Neutrophil (primary cell): ENCODE results near the gene CBARP.

Experiments
- H3K27ac ChIP-seq: fragments of 200-600 bp; sonication (generic); 2 replicates; pipeline ENCODE4 v1.5.1; 2016; ENCODE audit warnings: mild to moderate bottlenecking, moderate library complexity
- H3K27me3 ChIP-seq: fragments of 200-600 bp; sonication (generic); 2 replicates; pipeline ENCODE4 v1.6.0; 2016; ENCODE audit warnings: mild to moderate bottlenecking
- H3K36me3 ChIP-seq: fragments of 200-600 bp; sonication (generic); 2 replicates; pipeline ENCODE4 v1.5.1; 2017
- H3K4me1 ChIP-seq, 2 experiments: fragments of 200-600 bp in 1 of 2; sonication (generic) in 1 of 2; 1 replicate in 1 of 2; 2 replicates in 1 of 2; pipeline versions ENCODE4 v1.5.1 to v1.6.1; 2013 to 2016; ENCODE audit warnings: low read depth in 1 of 2, low read length in 1 of 2, mild to moderate bottlenecking in 1 of 2, moderate library complexity in 1 of 2; ENCODE audit not compliant: control insufficient read depth in 1 of 2, insufficient read depth in 1 of 2
- H3K4me3 ChIP-seq, 2 experiments: fragments of 200-600 bp in 1 of 2; sonication (generic) in 1 of 2; 1 replicate in 1 of 2; 2 replicates in 1 of 2; pipeline ENCODE4 v1.5.1; 2013 to 2016; ENCODE audit warnings: low read depth in 1 of 2, low read length in 1 of 2, mild to moderate bottlenecking in 1 of 2, moderate library complexity in 1 of 2
- H3K9me3 ChIP-seq: fragments of 200-600 bp; sonication (generic); 2 replicates; pipeline ENCODE4 v1.5.1; 2016
- TF ChIP-seq, protein P1 (sequence below): fragments of 200-600 bp; sonication (generic); IDR thresholded peaks from 2 replicates; pipeline ENCODE4 v1.5.1; 2016; ENCODE audit warnings: antibody characterized with exemption

CBARP gene

DNA sequence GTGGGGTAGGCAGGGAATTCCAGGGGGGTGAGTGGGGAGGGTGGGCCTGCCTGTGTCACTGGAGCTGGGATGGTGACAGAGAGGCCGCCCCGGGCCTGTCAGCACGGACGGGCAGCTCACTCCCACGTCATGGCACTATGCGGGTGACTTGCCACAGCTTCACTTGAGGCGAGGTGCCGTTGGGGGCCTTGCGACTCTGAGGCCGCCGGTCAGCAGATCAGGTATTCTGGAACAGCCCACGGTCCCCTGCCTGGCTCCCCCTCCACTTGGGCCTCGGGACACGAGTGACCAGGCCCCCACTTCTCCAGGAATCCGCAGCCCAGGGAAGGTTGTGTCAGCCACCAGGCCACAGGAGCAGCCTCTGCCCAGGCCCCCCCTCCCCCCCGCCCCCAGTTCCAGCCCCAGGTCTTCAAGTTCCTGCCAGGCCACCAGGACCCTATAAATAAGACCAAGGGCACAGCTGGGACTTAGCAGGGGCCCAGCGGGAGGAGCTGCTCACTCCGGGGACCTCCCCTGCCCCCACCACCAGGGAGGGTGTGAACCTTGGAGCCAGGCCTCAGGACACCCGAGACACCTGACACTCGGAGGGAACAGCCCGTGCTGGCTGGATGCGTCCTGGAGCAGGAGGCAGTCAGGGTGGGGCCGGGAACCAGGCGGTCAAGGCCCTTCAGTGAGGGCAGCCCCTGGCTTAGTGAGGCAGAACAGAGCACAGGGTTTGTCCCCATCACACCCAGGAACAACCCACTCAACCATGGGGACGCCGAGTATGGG is 7.9 kb upstream of the CBARP start:
- Histone ChIP-seq H3K36me3 (peaks cover 10% of the 10 kb centered on the region), H3K27ac (peak overlapping the region; percentile 85), H3K4me3 (peak overlapping the region in 1 of 2 experiments; percentile 51), H3K9me3 (no peaks in the 10 kb centered on the region), H3K27me3 (peaks cover 4% of the 10 kb centered on the region), H3K4me1 (peaks cover 51 to 59% of the 10 kb centered on the region in 2 experiments)
- TF ChIP-seq, protein P1, sequence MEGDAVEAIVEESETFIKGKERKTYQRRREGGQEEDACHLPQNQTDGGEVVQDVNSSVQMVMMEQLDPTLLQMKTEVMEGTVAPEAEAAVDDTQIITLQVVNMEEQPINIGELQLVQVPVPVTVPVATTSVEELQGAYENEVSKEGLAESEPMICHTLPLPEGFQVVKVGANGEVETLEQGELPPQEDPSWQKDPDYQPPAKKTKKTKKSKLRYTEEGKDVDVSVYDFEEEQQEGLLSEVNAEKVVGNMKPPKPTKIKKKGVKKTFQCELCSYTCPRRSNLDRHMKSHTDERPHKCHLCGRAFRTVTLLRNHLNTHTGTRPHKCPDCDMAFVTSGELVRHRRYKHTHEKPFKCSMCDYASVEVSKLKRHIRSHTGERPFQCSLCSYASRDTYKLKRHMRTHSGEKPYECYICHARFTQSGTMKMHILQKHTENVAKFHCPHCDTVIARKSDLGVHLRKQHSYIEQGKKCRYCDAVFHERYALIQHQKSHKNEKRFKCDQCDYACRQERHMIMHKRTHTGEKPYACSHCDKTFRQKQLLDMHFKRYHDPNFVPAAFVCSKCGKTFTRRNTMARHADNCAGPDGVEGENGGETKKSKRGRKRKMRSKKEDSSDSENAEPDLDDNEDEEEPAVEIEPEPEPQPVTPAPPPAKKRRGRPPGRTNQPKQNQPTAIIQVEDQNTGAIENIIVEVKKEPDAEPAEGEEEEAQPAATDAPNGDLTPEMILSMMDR = no peak

DNA sequence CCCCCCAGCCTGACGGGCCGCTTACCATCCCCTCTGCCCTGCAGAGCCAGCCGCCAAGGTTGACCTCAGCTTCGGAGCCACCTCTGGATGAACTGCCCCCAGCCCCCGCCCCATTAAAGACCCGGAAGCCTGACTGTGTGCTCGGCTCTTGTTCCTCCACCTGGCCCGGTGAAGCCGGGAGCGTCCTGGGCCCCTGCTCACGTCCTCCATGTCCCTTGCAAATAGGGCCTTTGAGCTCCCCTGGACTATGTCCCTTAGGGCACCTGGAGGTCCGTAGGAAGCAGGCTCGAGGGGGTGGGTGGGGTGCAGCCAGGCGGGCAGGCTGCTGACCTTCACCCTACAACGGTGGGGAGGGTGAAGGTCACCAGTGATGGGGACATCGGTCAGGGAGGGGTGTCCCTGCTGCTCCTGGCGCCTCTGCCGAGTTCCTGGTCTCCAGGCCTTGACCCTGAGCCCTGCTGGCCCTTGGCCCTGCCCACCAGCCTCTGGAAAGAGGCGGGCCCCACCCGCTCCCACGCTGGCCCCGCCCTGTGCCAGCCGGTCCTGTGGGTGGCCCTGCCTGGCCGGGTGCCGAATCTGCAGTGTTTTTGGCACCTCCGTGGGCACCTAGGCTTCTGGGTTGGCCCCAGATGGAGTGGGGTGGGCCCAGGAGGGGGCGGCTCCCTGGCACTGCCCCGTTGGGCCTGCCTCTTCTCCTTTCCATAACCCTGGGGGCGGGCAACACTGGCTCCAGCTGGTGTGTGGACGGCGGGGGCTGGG is 7.1 kb upstream of the CBARP start:
- peaks cover 56 to 67% of the 10 kb centered on the region in 2 experiments for H3K4me1 ChIP-seq
- H3K4me3 ChIP-seq = peak overlapping the region; percentile 37 to 51
- peaks cover 3% of the 10 kb centered on the region for H3K36me3 ChIP-seq
- TF ChIP-seq, protein P1 = no peak
- peak overlapping the region; percentile 85 for H3K27ac ChIP-seq
- H3K9me3 ChIP-seq = no peaks in the 10 kb centered on the region
- peaks cover 12% of the 10 kb centered on the region for H3K27me3 ChIP-seq

DNA sequence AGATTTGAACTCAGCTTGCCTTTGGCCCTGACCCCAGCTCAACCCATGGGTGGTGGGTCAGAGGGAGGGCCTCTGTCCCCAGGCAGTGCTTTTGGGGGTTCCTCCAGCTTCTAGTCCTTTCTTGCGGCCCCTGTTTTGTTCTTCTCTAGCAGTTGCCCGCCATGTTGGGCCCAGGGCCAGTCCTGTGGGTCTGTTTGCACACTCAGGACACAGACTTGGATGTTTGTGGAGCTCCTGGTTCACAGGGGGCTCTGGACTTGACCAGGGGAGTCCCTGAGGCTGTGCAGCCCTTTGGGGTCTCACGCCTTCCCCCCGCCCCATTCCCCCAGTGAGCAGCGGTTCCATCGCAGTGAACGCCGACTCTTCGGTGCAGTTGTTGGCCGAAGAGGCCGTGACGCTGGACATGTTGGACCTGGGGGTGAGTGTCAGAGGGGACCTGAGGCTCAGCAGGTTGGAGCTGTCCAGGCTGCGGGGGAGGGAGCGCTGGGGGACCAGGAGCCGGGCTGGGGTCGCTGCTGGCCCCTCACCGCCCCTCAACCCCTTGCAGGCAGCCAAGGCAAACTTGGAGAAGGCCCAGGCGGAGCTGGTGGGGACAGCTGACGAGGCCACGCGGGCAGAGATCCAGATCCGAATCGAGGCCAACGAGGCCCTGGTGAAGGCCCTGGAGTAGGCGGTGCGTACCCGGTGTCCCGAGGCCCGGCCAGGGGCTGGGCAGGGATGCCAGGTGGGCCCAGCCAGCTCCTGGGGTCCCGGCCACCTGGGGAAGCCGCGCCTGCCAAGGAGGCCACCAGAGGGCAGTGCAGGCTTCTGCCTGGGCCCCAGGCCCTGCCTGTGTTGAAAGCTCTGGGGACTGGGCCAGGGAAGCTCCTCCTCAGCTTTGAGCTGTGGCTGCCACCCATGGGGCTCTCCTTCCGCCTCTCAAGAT is 6.2 kb upstream of the CBARP start:
- Histone ChIP-seq H3K36me3 (no peaks in the 10 kb centered on the region), H3K27me3 (peaks cover 20% of the 10 kb centered on the region), H3K27ac (peak overlapping the region; percentile 85), H3K9me3 (no peaks in the 10 kb centered on the region), H3K4me1 (peaks cover 56 to 68% of the 10 kb centered on the region in 2 experiments), H3K4me3 (peak overlapping the region; percentile 37 to 51)
- TF ChIP-seq, protein P1 = peak; percentile 90

DNA sequence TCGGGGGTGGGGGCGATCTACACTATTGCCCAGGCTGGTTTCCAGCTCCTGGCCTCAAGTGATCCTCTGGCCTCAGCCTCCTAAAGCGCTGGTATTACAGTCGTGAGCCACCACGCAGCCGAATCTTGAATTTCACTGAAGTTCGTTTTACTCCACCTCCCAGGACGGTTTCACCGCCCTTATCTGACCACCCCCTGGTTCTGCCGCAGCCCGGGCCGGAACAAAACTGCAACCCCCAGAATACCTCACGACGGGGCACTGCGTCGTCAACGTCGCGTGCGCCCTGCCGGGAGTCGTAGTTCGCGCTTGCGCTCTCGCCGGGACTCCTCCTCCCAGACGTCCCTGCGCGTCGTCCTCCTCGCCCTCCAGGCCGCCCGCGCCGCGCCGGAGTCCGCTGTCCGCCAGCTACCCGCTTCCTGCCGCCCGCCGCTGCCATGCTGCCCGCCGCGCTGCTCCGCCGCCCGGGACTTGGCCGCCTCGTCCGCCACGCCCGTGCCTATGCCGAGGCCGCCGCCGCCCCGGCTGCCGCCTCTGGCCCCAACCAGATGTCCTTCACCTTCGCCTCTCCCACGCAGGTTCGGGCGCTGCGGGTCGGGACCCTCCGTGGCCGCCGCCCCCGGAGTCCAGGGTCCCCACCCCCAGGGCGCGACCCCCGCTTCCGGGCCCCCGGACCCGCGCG is 3.8 kb upstream of the CBARP start, which contains the start of gene ATP5F1D:
Gene ATP5F1D, plus strand, starts transcription at position 335 of the 679 bp plus-strand sequence. Its CDS starts 100 bp downstream, at position 435.
- Histone ChIP-seq H3K9me3 (no peaks in the 10 kb centered on the region), H3K27ac (peak within 1 kb of the TSS; percentile 74), H3K36me3 (no peaks in the 10 kb centered on the region), H3K4me1 (peaks cover 52 to 63% of the 10 kb centered on the region in 2 experiments), H3K4me3 (peak within 1 kb of the TSS; percentile 65 to 67), H3K27me3 (peaks cover 44% of the 10 kb centered on the region)
- TF ChIP-seq, protein P1 = peak; percentile 44

DNA sequence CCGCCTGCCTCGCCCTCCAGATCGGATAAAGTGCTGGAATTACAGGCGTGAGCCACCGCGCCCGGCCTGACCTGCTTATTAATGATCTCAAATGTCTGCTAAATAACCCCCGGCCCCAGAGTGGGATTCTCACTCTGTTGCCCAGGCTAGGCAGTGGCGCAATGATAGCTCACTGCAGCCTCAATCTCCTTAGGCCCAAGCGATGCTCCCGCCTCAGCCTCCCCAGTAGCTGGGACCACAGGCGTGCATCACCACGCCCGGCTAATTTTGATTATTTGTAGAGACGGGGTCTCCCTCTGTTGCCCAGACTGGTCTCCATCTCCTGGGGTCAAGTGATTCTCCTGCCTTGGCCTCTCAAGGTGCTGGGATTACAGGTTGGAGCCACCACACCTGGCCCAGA is 3.1 kb upstream of the CBARP start:
- Histone ChIP-seq H3K36me3 (no peaks in the 10 kb centered on the region), H3K4me1 (peaks cover 49 to 62% of the 10 kb centered on the region in 2 experiments), H3K27ac (no peak overlapping the region), H3K9me3 (no peaks in the 10 kb centered on the region), H3K27me3 (peaks cover 50% of the 10 kb centered on the region), H3K4me3 (peak overlapping the region; percentile 65 to 67)
- TF ChIP-seq, protein P1 = no peak
